Fibroblast of pulmonary artery (primary cell): Measurements from ENCODE around the gene DNAJC22.

Experiments used
- DNase-seq: peaks from one replicate; pipeline ENCODE4 v3.0.0-alpha.2; 2010; ENCODE audit warnings: low read depth
- H3K4me3 ChIP-seq: replicated peaks from 2 replicates; pipeline ENCODE4 v1.5.1; 2011; ENCODE audit warnings: low read depth, mild to moderate bottlenecking, control low read depth, low read length, moderate library complexity
- TF ChIP-seq, protein P1 (sequence below): IDR thresholded peaks from 2 replicates; pipeline ENCODE4 v1.5.1; 2011; ENCODE audit warnings: mild to moderate bottlenecking, control low read depth, low read length, inconsistent platforms; ENCODE audit errors: missing control alignments

Gene DNAJC22

GRCh38 chr12:49325606-49326005 lies 21.1 kb upstream of the DNAJC22 start:
- no peak overlapping the region for H3K4me3 ChIP-seq
- no peak for DNase-seq
- TF ChIP-seq, protein P1, sequence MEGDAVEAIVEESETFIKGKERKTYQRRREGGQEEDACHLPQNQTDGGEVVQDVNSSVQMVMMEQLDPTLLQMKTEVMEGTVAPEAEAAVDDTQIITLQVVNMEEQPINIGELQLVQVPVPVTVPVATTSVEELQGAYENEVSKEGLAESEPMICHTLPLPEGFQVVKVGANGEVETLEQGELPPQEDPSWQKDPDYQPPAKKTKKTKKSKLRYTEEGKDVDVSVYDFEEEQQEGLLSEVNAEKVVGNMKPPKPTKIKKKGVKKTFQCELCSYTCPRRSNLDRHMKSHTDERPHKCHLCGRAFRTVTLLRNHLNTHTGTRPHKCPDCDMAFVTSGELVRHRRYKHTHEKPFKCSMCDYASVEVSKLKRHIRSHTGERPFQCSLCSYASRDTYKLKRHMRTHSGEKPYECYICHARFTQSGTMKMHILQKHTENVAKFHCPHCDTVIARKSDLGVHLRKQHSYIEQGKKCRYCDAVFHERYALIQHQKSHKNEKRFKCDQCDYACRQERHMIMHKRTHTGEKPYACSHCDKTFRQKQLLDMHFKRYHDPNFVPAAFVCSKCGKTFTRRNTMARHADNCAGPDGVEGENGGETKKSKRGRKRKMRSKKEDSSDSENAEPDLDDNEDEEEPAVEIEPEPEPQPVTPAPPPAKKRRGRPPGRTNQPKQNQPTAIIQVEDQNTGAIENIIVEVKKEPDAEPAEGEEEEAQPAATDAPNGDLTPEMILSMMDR: no peak

DNA sequence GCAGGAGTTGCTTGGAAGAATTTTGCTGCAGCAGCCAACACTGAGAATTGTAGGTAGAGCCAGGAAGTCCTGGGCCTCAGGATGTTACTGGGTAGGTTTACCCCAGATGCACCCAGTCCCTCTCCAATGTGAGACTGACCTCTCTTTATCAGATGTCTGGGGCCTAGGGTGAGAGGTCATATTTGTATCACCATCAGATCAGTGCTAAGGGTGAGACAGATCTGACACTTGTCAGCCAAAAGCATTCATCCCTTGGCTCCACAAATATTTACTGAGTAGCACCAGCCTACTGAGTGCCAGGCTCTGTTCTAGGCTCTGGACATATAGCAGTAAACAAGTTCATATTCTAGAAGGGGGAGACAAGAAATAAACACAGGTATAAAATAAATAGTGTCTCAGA lies 19.3 kb upstream of the DNAJC22 start:
- H3K4me3 ChIP-seq: no peak overlapping the region
- no peak for DNase-seq
- TF ChIP-seq, protein P1: no peak

GRCh38 chr12:49327887-49328286 lies 18.8 kb upstream of the DNAJC22 start:
- DNase-seq: no peak
- TF ChIP-seq, protein P1: no peak
- H3K4me3 ChIP-seq: no peak overlapping the region

- no peak for DNase-seq
- TF ChIP-seq, protein P1: no peak
- no peak overlapping the region for H3K4me3 ChIP-seq
Observed at GRCh38 chr12:49328816-49329215, 17.9 kb upstream of the DNAJC22 start.

GRCh38 chr12:49330032-49330619 lies 16.6 kb upstream of the DNAJC22 start:
- no peak for DNase-seq
- TF ChIP-seq, protein P1: no peak
- no peak overlapping the region for H3K4me3 ChIP-seq

DNA sequence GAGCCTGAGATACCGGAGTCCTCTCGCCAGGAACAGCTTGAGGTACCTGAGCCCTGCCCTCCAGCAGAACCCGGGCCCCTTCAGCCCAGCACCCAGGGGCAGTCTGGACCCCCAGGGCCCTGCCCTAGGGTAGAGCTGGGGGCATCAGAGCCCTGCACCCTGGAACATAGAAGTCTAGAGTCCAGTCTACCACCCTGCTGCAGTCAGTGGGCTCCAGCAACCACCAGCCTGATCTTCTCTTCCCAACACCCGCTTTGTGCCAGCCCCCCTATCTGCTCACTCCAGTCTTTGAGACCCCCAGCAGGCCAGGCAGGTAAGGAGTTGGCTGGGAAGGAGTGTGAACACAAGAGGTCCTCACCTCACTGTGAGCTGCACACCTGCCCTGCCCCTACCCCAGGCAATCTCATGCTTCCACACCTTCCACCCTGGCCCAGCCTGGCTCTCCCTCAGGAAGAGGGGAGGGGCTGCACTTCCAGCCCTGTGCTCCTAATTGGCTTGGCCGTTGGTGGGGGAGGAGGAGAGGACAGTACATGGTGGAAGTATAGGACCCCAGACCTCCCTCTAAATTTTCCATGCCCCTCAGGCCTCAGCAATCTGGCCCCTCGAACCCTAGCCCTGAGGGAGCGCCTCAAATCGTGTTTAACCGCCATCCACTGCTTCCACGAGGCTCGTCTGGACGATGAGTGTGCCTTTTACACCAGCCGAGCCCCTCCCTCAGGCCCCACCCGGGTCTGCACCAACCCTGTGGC lies 15.9 kb upstream of the DNAJC22 start:
- no peak for DNase-seq
- TF ChIP-seq, protein P1: no peak
- H3K4me3 ChIP-seq: no peak overlapping the region
